NCI-H2107 treated with DMSO at 0.1 percent for 48 hours (cell line): ENCODE data around the gene SRSF6.
"Not testable (repeated sequence)": the region's sequence is repeated elsewhere in the genome, so short reads cannot be mapped to it uniquely, and the experiment has no call there.

Source experiments
- DNase-seq: peaks from one replicate; lab custom pipeline; 2025; ENCODE audit not compliant: unreplicated experiment; lab: John Stamatoyannopoulos, UW

SRSF6 gene

GRCh38 chr20:43448748-43449535 lies 8.8 kb upstream of the SRSF6 start:
- DNase-seq = no peak

- no peak for DNase-seq
Measured at GRCh38 chr20:43450841-43451799, 6.6 kb upstream of the SRSF6 start.

GRCh38 chr20:43452404-43453126 lies 5.1 kb upstream of the SRSF6 start:
- DNase-seq = no peak

- not testable (repeated sequence) for DNase-seq
Measured at GRCh38 chr20:43456252-43456651, 1.4 kb upstream of the SRSF6 start.

- peak; percentile 83 for DNase-seq
Measured at GRCh38 chr20:43456809-43457639, 672 bp upstream of the SRSF6 start.

GRCh38 chr20:43458422-43458924 lies 777 bp downstream of the SRSF6 start:
- no peak for DNase-seq

- no peak for DNase-seq
Measured at GRCh38 chr20:43459022-43459942, 1.6 kb downstream of the SRSF6 start.

- no peak for DNase-seq
Measured at GRCh38 chr20:43460172-43460829, 2.6 kb downstream of the SRSF6 start.

GRCh38 chr20:43460830-43461200 lies 3.1 kb downstream of the SRSF6 start:
- DNase-seq = no peak

- DNase-seq = no peak
Measured at GRCh38 chr20:43461894-43462659, 4.4 kb downstream of the SRSF6 start.

- DNase-seq = no peak
Measured at GRCh38 chr20:43462660-43463526, 5.2 kb downstream of the SRSF6 start.

GRCh38 chr20:43463527-43464218 lies 6.0 kb downstream of the SRSF6 start:
- no peak for DNase-seq

GRCh38 chr20:43464219-43464790 lies 6.6 kb downstream of the SRSF6 start:
- DNase-seq = no peak

GRCh38 chr20:43465625-43465943 lies 7.9 kb downstream of the SRSF6 start:
- no peak for DNase-seq

GRCh38 chr20:43467589-43467988 lies 9.9 kb downstream of the SRSF6 start:
- DNase-seq = no peak

- DNase-seq = no peak
Measured at GRCh38 chr20:43472671-43473380, 15.1 kb downstream of the SRSF6 start.
